Gastroesophageal sphincter (tissue), 4 donors: ENCODE data around the gene TMEM106A. TPM values are rescaled to one million over a fixed set of nuclear protein-coding genes. Genes with fewer than 3 reads are reported as not detected.
"Not testable (repeated sequence)": the region's sequence is repeated elsewhere in the genome, so short reads cannot be mapped to it uniquely, and the experiment has no call there.

Experiments used
- ATAC-seq: fragments of 150-250 bp; one replicate; pipeline ENCODE4 v1.9.1; 2016; ENCODE audit warnings: mild to moderate bottlenecking, moderate library complexity
- H3K27ac ChIP-seq, 4 donors: fragments of 200-600 bp; sonication (generic) in 3 of 4; 1 replicate in 3 of 4; 2 replicates in 1 of 4; pipeline ENCODE4 v1.5.1; 2016 to 2019
- H3K27me3 ChIP-seq: fragments of 200-600 bp; sonication (generic); one replicate; pipeline ENCODE4 v1.5.1; 2019
- H3K36me3 ChIP-seq, 2 donors: fragments of 200-600 bp; sonication (generic); one replicate each; pipeline ENCODE4 v1.5.1; 2019; ENCODE audit warnings: control low read depth in 1 of 2
- H3K4me1 ChIP-seq, 3 donors: fragments of 200-600 bp; sonication (generic); 1 replicate in 2 of 3; 2 replicates in 1 of 3; pipeline ENCODE4 v1.5.1; 2016 to 2019; ENCODE audit warnings: control low read depth in 2 of 3
- H3K4me3 ChIP-seq, 2 donors: fragments of 200-600 bp; sonication (generic); one replicate each; pipeline ENCODE4 v1.5.1; 2019; ENCODE audit warnings: mild to moderate bottlenecking in 1 of 2, moderate library complexity in 1 of 2
- H3K9me3 ChIP-seq, 3 donors: fragments of 200-600 bp; sonication (generic); one replicate each; pipeline ENCODE4 v1.5.1; 2017 to 2019; ENCODE audit warnings: control low read depth in 2 of 3
- POLR2A ChIP-seq, 2 donors: fragments of 450-650 bp; IDR thresholded peaks; one replicate each; pipeline ENCODE4 v1.6.1; 2017; ENCODE audit warnings: antibody characterized with exemption in 2 of 2, mild to moderate bottlenecking in 2 of 2, moderate library complexity in 1 of 2
- WGBS, 2 donors: methylation state at CpG; one replicate each; pipeline ENCODE4 v1.1.5; 2018; ENCODE audit warnings: low coverage in 1 of 2; 5-methylcytosine and 5-hydroxymethylcytosine counted together
- small RNA-seq, 4 donors: library from RNA; depleted of rRNA; stranded (forward); fragments of <200 nt; gene quantifications; one replicate each; pipeline ENCODE3, GENCODE V24; 2016
- total RNA-seq, 4 donors: library from RNA; depleted of rRNA; stranded (reverse); fragments of >200 nt; gene quantifications; one replicate each; pipeline ENCODE4 v1.1.0, GENCODE V29; 2016

The TMEM106A gene
- total RNA-seq, 4 donors from 2014 or later = 3.7 to 13.5 (median 4.4) TPM

DNA sequence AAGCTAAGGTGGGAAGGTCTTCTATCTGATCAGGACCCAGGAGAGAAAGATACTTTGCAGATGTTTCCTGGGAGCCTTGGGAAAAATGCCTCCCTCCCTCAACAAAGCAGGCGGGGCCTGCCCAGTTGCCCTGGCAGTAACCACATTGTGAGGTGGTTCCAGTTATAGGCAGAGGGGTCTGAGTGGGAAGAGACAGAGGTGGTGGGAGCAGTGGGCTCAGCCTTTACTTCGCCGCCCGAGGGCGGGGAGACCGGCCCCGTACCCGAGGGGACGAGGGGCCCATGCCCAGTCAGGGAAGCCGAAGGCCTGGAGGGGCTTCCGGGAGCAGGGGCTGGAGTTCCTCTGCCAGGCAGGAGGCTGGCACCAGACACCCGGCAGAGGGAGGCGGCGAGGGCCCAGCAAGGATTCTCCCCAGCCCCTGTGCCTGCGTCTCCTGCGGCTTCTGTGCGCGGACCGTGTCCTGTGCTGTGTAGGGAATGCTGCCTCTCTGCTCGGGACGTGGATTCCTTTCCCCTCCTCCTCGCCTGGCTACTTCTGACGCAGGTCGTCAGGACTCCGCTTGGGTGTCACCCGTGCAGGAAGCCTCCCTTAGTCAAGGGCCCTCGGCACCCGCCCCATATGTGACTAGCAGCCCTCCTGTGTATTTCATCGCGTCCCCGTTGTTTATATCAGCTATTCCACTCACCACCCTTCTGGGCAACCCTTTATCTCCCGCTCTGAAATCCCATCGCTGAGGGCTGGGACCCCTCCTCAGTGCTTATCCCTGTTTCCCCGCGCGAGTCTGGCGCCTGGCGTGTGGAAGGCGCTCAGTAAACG is 19.7 kb downstream of the TMEM106A start:
- WGBS, 2 donors = 20 to 30% methylated on average over 1 to 2 of the region's 40 CpGs
- H3K9me3 ChIP-seq, ATAC-seq, H3K4me1 ChIP-seq, H3K36me3 ChIP-seq, H3K27me3 ChIP-seq: not testable (repeated sequence)
- Histone ChIP-seq H3K27ac (peak overlapping the region; percentile 31 to 81 (median 65)), H3K4me3 (peak overlapping the region; percentile 16 to 29)
- TF ChIP-seq POLR2A (IDR thresholded peaks at IDR 0.05) = peak in 1 of 2 donors; percentile 18

DNA sequence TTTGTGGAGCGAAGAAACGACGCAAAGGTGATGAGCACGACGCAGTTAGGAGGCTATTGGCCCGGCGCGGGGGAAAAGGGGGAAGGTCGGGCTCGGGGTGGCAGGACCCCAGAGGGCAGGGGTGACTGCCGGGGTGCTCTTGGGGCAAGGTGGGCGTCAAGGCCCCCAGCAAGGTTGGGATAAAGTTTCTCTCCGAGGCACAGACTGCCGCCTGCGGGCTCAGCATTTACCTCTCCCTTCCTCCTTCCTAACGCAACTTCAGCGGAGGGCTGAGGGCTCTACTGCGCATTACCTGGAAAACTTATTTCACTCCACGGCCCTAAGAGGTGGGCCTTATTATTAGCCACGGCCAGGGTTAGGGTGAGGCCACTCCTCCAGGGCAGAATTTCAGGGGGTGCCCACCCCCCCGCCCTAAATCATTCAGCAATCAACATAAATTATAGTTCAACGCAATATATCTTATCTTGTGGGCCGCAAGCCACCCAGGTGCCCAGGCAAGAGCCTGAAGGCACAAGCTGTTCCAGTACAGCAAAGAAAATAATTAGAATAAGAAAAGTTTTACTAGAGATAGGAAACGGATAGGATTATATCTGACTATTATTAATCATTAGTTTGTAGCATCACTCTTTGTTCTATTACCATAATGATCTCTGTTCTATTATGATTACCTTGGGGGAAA is 20.5 kb downstream of the TMEM106A start:
- not testable (repeated sequence) for ATAC-seq, H3K4me1 ChIP-seq, H3K27me3 ChIP-seq, H3K36me3 ChIP-seq, H3K9me3 ChIP-seq
- WGBS, 2 donors = 60 to 100% methylated on average over 3 to 18 of the region's 24 CpGs
- H3K27ac ChIP-seq = peak overlapping the region in 3 of 4 donors; percentile 60 to 81 (median 70)
- peak overlapping the region in 1 of 2 donors; percentile 29 for H3K4me3 ChIP-seq

DNA sequence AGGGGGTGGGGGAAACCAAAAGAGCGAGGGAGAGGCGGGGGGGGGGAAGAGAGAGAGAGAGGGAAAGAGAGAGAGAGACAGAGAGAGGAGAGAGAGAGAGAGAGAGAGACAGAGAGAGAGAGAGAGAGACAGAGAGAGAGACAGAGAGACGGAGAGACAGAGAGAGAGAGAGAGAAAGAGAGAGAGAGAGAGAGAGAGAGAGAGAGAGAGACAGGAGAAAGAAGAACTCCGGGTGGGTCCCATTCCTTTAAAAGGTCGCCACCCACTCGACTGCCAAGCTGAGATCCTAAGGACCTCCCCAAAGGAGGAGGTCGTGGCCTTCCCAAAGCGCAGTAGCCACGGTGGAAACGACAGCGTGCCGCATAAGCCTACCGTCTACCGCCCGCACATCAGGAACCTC is 21.6 kb downstream of the TMEM106A start:
- not testable (repeated sequence) for ATAC-seq, H3K4me3 ChIP-seq
- WGBS, 2 donors = no CpG with 5 or more reads among the region's 15 CpGs

DNA sequence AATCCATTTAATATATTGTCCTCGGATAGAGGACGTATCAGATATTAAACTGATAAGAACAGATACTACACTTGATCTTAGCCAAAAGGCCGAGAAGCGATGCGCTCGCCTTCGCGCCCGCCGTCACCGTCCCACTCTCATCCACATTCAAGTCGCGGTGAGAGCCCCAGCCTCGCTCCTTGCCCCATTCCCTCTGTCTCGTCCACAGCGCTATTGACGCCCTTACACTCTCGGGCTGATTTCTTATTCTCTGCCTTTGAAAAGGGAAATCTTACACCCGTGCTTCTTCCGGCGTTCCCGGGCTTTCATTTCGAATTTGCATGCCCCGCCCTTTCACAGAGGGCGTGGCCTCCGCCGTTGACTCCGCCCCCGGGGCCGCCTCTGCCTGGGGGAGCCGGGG is 22.2 kb downstream of the TMEM106A start, which contains the start of gene RNU2-1:
Gene RNU2-1, minus strand, starts transcription at position 101 of the 400 bp plus-strand sequence.
- H3K9me3 ChIP-seq, H3K27ac ChIP-seq, H3K4me1 ChIP-seq, H3K36me3 ChIP-seq, H3K4me3 ChIP-seq, ATAC-seq, H3K27me3 ChIP-seq: not testable (repeated sequence)
- no CpG with 5 or more reads among the region's 31 CpGs for WGBS, 2 donors

More for the DNA sequence above, 21.6 kb downstream of the TMEM106A start:
- not testable (repeated sequence) for H3K36me3 ChIP-seq, H3K4me1 ChIP-seq, H3K27me3 ChIP-seq, H3K9me3 ChIP-seq, H3K27ac ChIP-seq

DNA sequence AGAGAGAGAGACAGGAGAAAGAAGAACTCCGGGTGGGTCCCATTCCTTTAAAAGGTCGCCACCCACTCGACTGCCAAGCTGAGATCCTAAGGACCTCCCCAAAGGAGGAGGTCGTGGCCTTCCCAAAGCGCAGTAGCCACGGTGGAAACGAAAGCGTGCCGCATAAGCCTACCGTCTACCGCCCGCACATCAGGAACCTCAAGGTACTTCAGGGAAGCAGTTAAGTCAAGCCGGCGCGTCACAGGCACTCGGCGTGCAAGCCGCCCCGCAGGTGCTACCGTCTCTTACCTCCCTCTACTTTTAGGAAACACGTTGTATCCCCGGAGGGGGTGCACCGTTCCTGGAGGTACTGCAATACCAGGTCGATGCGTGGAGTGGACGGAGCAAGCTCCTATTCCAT is 27.9 kb downstream of the TMEM106A start:
- not testable (repeated sequence) for H3K36me3 ChIP-seq, H3K27ac ChIP-seq, ATAC-seq, H3K27me3 ChIP-seq, H3K4me1 ChIP-seq, H3K4me3 ChIP-seq, H3K9me3 ChIP-seq
- no CpG with 5 or more reads among the region's 26 CpGs for WGBS, 2 donors

DNA sequence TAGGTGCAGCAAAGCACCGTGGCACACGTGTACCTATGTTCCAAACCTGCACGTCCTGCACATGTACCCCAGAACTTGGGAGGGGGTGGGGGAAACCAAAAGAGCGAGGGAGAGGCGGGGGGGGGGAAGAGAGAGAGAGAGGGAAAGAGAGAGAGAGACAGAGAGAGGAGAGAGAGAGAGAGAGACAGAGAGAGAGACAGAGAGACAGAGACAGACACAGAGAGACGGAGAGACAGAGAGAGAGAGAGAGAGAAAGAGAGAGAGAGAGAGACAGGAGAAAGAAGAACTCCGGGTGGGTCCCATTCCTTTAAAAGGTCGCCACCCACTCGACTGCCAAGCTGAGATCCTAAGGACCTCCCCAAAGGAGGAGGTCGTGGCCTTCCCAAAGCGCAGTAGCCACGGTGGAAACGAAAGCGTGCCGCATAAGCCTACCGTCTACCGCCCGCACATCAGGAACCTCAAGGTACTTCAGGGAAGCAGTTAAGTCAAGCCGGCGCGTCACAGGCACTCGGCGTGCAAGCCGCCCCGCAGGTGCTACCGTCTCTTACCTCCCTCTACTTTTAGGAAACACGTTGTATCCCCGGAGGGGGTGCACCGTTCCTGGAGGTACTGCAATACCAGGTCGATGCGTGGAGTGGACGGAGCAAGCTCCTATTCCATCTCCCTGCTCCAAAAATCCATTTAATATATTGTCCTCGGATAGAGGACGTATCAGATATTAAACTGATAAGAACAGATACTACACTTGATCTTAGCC is 29.1 kb downstream of the TMEM106A start:
- not testable (repeated sequence) for H3K4me3 ChIP-seq, H3K9me3 ChIP-seq, H3K36me3 ChIP-seq, ATAC-seq, H3K27ac ChIP-seq, H3K4me1 ChIP-seq, H3K27me3 ChIP-seq
- no CpG with 5 or more reads among the region's 34 CpGs for WGBS, 2 donors

DNA sequence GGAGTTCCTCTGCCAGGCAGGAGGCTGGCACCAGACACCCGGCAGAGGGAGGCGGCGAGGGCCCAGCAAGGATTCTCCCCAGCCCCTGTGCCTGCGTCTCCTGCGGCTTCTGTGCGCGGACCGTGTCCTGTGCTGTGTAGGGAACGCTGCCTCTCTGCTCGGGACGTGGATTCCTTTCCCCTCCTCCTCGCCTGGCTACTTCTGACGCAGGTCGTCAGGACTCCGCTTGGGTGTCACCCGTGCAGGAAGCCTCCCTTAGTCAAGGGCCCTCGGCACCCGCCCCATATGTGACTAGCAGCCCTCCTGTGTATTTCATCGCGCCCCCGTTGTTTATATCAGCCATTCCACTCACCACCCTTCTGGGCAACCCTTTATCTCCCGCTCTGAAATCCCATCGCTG is 34.8 kb downstream of the TMEM106A start:
- 0 to 2% methylated on average over 11 to 17 of the region's 23 CpGs for WGBS, 2 donors
- H3K4me1 ChIP-seq, H3K9me3 ChIP-seq, H3K27me3 ChIP-seq, H3K36me3 ChIP-seq, ATAC-seq: not testable (repeated sequence)
- Histone ChIP-seq H3K27ac (peak overlapping the region in 3 of 4 donors; percentile 67 to 75 (median 70)), H3K4me3 (peak overlapping the region in 1 of 2 donors; percentile 36)

Small RNA genes lying within 50 kb of the gene (small RNA-seq; reads per million reads assigned to genes)
- 0 reads per million in 4 donors for gene AC060780.2
- 0 reads per million in 4 donors for gene AC060780.3
- gene RF00004 = 0 reads per million in 4 donors
- 0 reads per million in 4 donors for gene RNU2-1

Other genes starting within 250 kb of the TMEM106A start
- gene AARSD1, start 247.4 kb upstream of the TMEM106A start, total RNA-seq = 10 to 100 TPM; 10.9 to 39.5 (median 26.3) TPM
- 10 to 100 TPM in 2 of 4 donors, 1 to 10 TPM in 2; 5.5 to 19.6 (median 10.1) TPM for gene PTGES3L, start 231.8 kb upstream of the TMEM106A start, total RNA-seq
- gene RUNDC1, start 231.3 kb upstream of the TMEM106A start, total RNA-seq = 10 to 100 TPM; 16.4 to 20.9 (median 19.4) TPM
- 1,000 to 10,000 TPM in 3 of 4 donors, 100 to 1,000 TPM in 1; 854 to 1,510 (median 1,196) TPM for gene RPL27, start 213.5 kb upstream of the TMEM106A start, total RNA-seq
- 10 to 100 TPM; 17.1 to 27.9 (median 22.9) TPM for gene IFI35, start 205.1 kb upstream of the TMEM106A start, total RNA-seq
- gene VAT1, start 189.5 kb upstream of the TMEM106A start, total RNA-seq = 100 to 1,000 TPM in 3 of 4 donors, 10 to 100 TPM in 1; 89.2 to 187 (median 139) TPM
- 1 to 10 TPM; 1.5 to 4.5 (median 2.5) TPM for gene RND2, start 186.6 kb upstream of the TMEM106A start, total RNA-seq
- gene BRCA1, start 86.5 kb upstream of the TMEM106A start, total RNA-seq = 1 to 10 TPM; 4.9 to 7.9 (median 6.1) TPM
- gene NBR1, start 40.7 kb upstream of the TMEM106A start, total RNA-seq = 100 to 1,000 TPM in 3 of 4 donors, 10 to 100 TPM in 1; 99.2 to 152 (median 126) TPM
- gene CCDC200, start 16.7 kb downstream of the TMEM106A start, total RNA-seq = not detected
- gene RNU2-1, start 22.1 kb downstream of the TMEM106A start, total RNA-seq = not detected
- gene ARL4D, start 187.1 kb downstream of the TMEM106A start, total RNA-seq = 10 to 100 TPM; 18.2 to 35.8 (median 20.2) TPM